NB4 (cell line): ENCODE data around the gene ZEB2.
A peak's percentile ranks its signal among the peaks of the same experiment; 100 is the strongest.

Experiments used
- DNase-seq: peaks from one replicate; pipeline ENCODE4 v3.0.0; 2010; ENCODE audit warnings: low read depth
- H3K4me3 ChIP-seq: one replicate; pipeline ENCODE4 v1.5.1; 2011; ENCODE audit warnings: mild to moderate bottlenecking, low read depth, low read length, moderate library complexity
- CTCF ChIP-seq: IDR thresholded peaks from one replicate; pipeline ENCODE4 v1.5.1; 2012; ENCODE audit warnings: low read depth, low read length
- MAX ChIP-seq: IDR thresholded peaks from 2 replicates; pipeline ENCODE4 v1.6.1; 2011; ENCODE audit warnings: low read depth, low read length
- MYC ChIP-seq: IDR thresholded peaks from 2 replicates; pipeline ENCODE4 v1.6.1; 2011; ENCODE audit warnings: low read depth, low read length
- POLR2A ChIP-seq: IDR thresholded peaks from 2 replicates; pipeline ENCODE4 v1.6.1; 2011; ENCODE audit warnings: mild to moderate bottlenecking; ENCODE audit not compliant: insufficient read length; ENCODE audit errors: extremely low read depth

The ZEB2 gene

DNA sequence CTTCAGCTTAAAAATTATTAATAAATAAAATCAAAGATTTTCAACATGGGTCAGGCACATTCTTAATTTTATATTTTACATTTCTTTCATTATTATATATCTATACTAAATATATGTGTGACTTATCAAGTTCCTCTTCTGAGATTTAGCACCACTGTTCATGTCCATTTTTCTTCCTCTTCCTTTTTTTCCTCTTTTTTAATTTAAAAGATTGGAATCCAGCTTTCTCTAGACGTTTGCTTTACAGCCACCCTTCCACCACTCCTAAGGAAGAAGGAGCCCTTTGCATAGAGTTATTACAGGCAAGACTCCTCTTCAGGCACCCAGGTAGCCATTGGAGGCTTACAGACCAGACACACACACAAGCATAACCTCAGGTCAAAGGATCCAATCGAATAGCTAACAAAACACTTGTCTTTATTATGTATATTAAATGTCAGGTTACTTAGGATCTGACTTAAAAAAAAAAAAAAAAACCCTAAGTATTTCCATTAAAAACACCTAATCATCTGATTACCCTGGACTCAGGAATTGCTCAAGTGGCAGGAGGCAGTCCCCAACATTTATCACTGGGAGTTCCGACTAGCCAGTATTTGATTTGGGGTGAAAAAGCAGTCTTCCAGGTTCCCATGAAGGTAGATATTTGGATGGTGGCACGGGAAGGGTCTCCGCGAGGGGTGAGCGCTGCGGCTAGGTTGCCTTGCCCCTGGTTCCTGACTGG lies 2.4 kb upstream of the ZEB2 start:
- H3K4me3 ChIP-seq, result peak overlapping the region; percentile 74
- no peak for DNase-seq
- TF ChIP-seq MAX, result no peak
- TF ChIP-seq MYC, result no peak
- no peak for TF ChIP-seq CTCF
- TF ChIP-seq POLR2A, result no peak

DNA sequence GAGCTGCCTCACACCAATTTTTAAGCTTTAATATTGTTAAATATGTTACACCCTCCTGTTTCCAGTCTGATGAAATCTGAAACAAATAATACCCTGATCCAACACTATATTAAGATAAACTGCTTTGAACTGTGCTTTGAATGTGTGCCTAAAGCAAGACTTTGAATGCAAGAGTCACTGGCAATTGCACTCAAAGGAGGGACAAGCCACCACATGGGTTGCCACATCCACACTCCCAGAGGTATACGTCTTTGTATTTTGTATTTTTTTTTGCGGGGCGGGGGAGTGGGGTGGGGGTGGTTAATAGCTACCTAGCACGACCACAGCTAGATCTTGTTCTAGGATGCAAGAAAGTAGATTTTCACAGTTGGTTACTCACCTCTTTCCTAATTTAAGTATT lies 1.8 kb upstream of the ZEB2 start:
- TF ChIP-seq MYC, result peak; percentile 45
- TF ChIP-seq CTCF, result no peak
- 0 out of 2 replicates have a peak, but pooled peaks have one; percentile 25 for TF ChIP-seq MAX
- peak; percentile 78 for DNase-seq
- H3K4me3 ChIP-seq, result no peak overlapping the region

GRCh38 chr2:144520756-144521487 lies 1.0 kb upstream of the ZEB2 start:
- DNase-seq, result no peak
- TF ChIP-seq MYC (no peak), POLR2A (no peak), MAX (no peak), CTCF (no peak)
- H3K4me3 ChIP-seq, result no peak overlapping the region

GRCh38 chr2:144519597-144519933 lies 354 bp downstream of the ZEB2 start:
- no peak for TF ChIP-seq MAX
- TF ChIP-seq CTCF, result no peak
- no peak for TF ChIP-seq POLR2A
- no peak for TF ChIP-seq MYC
- DNase-seq, result no peak
- peak overlapping the region; percentile 90 for H3K4me3 ChIP-seq

DNA sequence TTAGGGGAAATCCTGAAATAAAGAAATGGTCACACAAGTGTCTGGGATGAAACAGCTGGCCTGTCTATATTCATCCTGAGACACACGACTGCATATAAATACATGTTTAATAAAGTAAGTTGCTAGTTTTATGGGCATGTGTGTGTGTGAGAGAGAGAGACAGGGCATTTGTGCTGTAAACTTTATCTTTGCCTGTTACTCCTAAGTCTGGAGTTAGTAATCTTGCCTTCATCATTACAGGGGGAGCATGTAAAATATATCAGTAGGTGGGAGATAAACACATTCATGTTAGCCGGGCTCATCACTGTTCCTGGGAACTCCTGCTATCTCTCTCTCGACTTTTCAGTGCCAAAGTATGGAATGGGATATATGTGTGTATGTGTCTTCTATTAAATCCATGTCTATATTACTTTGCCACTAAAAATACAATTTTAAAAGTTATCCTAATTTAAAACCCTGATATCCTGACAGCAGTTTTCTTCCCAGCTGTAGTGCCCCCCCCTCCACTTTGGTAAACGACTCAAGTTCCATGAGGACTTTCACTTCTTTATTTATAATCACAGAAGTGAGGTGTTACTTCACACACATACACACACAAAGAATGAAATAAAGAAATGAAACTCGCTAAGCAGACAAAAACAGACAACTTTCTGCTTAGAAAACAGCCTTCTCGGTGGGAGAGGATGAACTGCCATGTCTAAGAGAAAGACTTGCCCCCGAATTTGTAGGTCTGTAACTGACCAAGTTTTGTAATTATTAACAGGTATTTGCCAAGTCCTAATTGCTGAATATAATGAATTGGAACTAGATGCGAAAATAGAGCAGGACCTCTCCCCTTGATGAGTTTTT lies 947 bp downstream of the ZEB2 start:
- DNase-seq, result peak; percentile 57
- TF ChIP-seq MAX, result no peak
- no peak for TF ChIP-seq POLR2A
- TF ChIP-seq CTCF, result no peak
- no peak for TF ChIP-seq MYC
- H3K4me3 ChIP-seq, result peak overlapping the region; percentile 90
